ENCODE measurements around the gene SLC7A6.

DNA sequence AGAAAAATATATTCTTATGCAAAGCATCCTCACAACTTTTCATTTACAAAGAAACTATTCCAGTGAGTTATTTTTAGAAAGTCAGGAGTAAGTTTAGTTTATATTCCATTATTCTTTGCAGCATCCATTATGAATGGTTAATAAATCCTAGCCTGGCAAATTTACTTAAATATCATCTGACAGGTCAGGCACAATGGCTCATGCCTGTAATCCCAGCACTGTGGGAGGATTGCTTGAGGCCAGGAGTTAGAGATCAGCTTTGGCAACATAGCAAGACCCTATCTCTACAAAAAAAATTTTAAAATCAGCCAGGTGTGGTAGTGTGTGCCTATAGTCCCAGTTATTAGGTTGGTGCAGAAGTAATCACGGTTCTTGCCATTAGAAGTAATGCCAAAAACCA is 41.3 kb upstream of the SLC7A6 start:
- TF ChIP-seq KLF6 (CRISPR knock-in tag; IDR thresholded peaks at IDR 0.05) = no peak
- TF ChIP-seq ZNF232 (CRISPR knock-in tag; IDR thresholded peaks at IDR 0.05; ENCODE audit: borderline replicate concordance) = no peak
- no peak for TF ChIP-seq SP4 (CRISPR knock-in tag; IDR thresholded peaks at IDR 0.05)
- TF ChIP-seq, protein P1, sequence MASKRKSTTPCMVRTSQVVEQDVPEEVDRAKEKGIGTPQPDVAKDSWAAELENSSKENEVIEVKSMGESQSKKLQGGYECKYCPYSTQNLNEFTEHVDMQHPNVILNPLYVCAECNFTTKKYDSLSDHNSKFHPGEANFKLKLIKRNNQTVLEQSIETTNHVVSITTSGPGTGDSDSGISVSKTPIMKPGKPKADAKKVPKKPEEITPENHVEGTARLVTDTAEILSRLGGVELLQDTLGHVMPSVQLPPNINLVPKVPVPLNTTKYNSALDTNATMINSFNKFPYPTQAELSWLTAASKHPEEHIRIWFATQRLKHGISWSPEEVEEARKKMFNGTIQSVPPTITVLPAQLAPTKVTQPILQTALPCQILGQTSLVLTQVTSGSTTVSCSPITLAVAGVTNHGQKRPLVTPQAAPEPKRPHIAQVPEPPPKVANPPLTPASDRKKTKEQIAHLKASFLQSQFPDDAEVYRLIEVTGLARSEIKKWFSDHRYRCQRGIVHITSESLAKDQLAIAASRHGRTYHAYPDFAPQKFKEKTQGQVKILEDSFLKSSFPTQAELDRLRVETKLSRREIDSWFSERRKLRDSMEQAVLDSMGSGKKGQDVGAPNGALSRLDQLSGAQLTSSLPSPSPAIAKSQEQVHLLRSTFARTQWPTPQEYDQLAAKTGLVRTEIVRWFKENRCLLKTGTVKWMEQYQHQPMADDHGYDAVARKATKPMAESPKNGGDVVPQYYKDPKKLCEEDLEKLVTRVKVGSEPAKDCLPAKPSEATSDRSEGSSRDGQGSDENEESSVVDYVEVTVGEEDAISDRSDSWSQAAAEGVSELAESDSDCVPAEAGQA (IDR thresholded peaks at IDR 0.05; ENCODE audit: low read depth) = no peak
- TF ChIP-seq, protein P1 (CRISPR knock-in tag; IDR thresholded peaks at IDR 0.05; ENCODE audit: borderline replicate concordance) = no peak
- no peak for TF ChIP-seq NFIC (IDR thresholded peaks at IDR 0.05; ENCODE audit: low read length)
- TF ChIP-seq, protein P2, sequence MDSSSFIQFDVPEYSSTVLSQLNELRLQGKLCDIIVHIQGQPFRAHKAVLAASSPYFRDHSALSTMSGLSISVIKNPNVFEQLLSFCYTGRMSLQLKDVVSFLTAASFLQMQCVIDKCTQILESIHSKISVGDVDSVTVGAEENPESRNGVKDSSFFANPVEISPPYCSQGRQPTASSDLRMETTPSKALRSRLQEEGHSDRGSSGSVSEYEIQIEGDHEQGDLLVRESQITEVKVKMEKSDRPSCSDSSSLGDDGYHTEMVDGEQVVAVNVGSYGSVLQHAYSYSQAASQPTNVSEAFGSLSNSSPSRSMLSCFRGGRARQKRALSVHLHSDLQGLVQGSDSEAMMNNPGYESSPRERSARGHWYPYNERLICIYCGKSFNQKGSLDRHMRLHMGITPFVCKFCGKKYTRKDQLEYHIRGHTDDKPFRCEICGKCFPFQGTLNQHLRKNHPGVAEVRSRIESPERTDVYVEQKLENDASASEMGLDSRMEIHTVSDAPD (CRISPR knock-in tag; IDR thresholded peaks at IDR 0.05) = no peak
- TF ChIP-seq STAG1 (CRISPR knock-in tag; IDR thresholded peaks at IDR 0.05) = no peak
- TF ChIP-seq CHD2 (IDR thresholded peaks at IDR 0.05; ENCODE audit: low read depth, low read length) = no peak
- no peak for TF ChIP-seq HNRNPUL1 (IDR thresholded peaks at IDR 0.05; ENCODE audit: low read depth, low read length)
- TF ChIP-seq, protein P3, sequence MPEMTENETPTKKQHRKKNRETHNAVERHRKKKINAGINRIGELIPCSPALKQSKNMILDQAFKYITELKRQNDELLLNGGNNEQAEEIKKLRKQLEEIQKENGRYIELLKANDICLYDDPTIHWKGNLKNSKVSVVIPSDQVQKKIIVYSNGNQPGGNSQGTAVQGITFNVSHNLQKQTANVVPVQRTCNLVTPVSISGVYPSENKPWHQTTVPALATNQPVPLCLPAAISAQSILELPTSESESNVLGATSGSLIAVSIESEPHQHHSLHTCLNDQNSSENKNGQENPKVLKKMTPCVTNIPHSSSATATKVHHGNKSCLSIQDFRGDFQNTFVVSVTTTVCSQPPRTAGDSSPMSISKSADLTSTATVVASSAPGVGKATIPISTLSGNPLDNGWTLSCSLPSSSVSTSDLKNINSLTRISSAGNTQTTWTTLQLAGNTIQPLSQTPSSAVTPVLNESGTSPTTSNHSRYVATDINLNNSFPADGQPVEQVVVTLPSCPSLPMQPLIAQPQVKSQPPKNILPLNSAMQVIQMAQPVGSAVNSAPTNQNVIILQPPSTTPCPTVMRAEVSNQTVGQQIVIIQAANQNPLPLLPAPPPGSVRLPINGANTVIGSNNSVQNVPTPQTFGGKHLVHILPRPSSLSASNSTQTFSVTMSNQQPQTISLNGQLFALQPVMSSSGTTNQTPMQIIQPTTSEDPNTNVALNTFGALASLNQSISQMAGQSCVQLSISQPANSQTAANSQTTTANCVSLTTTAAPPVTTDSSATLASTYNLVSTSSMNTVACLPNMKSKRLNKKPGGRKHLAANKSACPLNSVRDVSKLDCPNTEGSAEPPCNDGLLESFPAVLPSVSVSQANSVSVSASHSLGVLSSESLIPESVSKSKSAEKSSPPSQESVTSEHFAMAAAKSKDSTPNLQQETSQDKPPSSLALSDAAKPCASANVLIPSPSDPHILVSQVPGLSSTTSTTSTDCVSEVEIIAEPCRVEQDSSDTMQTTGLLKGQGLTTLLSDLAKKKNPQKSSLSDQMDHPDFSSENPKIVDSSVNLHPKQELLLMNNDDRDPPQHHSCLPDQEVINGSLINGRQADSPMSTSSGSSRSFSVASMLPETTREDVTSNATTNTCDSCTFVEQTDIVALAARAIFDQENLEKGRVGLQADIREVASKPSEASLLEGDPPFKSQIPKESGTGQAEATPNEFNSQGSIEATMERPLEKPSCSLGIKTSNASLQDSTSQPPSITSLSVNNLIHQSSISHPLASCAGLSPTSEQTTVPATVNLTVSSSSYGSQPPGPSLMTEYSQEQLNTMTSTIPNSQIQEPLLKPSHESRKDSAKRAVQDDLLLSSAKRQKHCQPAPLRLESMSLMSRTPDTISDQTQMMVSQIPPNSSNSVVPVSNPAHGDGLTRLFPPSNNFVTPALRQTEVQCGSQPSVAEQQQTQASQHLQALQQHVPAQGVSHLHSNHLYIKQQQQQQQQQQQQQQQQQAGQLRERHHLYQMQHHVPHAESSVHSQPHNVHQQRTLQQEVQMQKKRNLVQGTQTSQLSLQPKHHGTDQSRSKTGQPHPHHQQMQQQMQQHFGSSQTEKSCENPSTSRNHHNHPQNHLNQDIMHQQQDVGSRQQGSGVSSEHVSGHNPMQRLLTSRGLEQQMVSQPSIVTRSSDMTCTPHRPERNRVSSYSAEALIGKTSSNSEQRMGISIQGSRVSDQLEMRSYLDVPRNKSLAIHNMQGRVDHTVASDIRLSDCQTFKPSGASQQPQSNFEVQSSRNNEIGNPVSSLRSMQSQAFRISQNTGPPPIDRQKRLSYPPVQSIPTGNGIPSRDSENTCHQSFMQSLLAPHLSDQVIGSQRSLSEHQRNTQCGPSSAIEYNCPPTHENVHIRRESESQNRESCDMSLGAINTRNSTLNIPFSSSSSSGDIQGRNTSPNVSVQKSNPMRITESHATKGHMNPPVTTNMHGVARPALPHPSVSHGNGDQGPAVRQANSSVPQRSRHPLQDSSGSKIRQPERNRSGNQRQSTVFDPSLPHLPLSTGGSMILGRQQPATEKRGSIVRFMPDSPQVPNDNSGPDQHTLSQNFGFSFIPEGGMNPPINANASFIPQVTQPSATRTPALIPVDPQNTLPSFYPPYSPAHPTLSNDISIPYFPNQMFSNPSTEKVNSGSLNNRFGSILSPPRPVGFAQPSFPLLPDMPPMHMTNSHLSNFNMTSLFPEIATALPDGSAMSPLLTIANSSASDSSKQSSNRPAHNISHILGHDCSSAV (CRISPR knock-in tag; IDR thresholded peaks at IDR 0.05; ENCODE audit: borderline replicate concordance) = no peak
- no peak for TF ChIP-seq GTF2F1 (IDR thresholded peaks at IDR 0.05; ENCODE audit: low read length)
